Esophagus muscularis mucosa (tissue), 4 donors: ENCODE measurements around the gene IL17F. TPM values are rescaled to one million over a fixed set of nuclear protein-coding genes. Genes with fewer than 3 reads are reported as not detected.

Experiments used
- DNase-seq: peaks from one replicate; pipeline ENCODE4 v3.0.0-alpha.2; 2017; ENCODE audit errors: extremely low spot score
- H3K27ac ChIP-seq, 4 donors: fragments of 200-600 bp; sonication (generic); replicated peaks in 1 of 4; 1 replicate in 3 of 4; 2 replicates in 1 of 4; pipeline ENCODE4 v1.5.1; 2016 to 2019; ENCODE audit warnings: mild to moderate bottlenecking in 1 of 4
- H3K27me3 ChIP-seq, 4 donors: fragments of 200-600 bp; sonication (generic); one replicate each; pipeline versions ENCODE4 v1.5.1 to v1.6.0; 2016 to 2019
- H3K36me3 ChIP-seq, 4 donors: fragments of 200-600 bp; sonication (generic); one replicate each; pipeline ENCODE4 v1.5.1; 2016 to 2019
- H3K4me1 ChIP-seq, 4 donors: fragments of 200-600 bp; sonication (generic); one replicate each; pipeline ENCODE4 v1.5.1; 2016 to 2019
- H3K4me3 ChIP-seq, 4 donors: fragments of 200-600 bp; sonication (generic); 1 replicate in 2 of 4; 2 replicates in 2 of 4; pipeline ENCODE4 v1.5.1; 2016 to 2019; ENCODE audit warnings: mild to moderate bottlenecking in 4 of 4, moderate library complexity in 1 of 4
- H3K9me3 ChIP-seq, 4 donors: fragments of 200-600 bp; sonication (generic); 1 replicate in 3 of 4; 2 replicates in 1 of 4; pipeline ENCODE4 v1.5.1; 2016 to 2019
- CTCF ChIP-seq, 3 experiments: fragments of 200-600 bp in 2 of 3; fragments of 450-650 bp in 1 of 3; sonication (generic) in 2 of 3; IDR thresholded peaks; one replicate each; pipeline ENCODE4 v1.5.1; 2017 to 2019; ENCODE audit warnings: antibody characterized with exemption in 3 of 3, mild to moderate bottlenecking in 2 of 3, moderate library complexity in 1 of 3
- EP300 ChIP-seq: sonication (generic); formaldehyde crosslinking; IDR thresholded peaks from one replicate; pipeline ENCODE4 v1.6.1; 2017; ENCODE audit warnings: antibody characterized with exemption
- POLR2A ChIP-seq: fragments of 450-650 bp; IDR thresholded peaks from one replicate; pipeline ENCODE4 v1.6.1; 2017; ENCODE audit warnings: antibody characterized with exemption, moderate library complexity, mild to moderate bottlenecking, low read depth
- POLR2AphosphoS5 ChIP-seq, 2 donors: sonication (generic); formaldehyde crosslinking; IDR thresholded peaks; one replicate each; pipeline ENCODE4 v1.6.1; 2017; ENCODE audit warnings: antibody characterized with exemption in 2 of 2
- WGBS: methylation state at CpG from one replicate; pipeline ENCODE4 v1.1.5; 2018; 5-methylcytosine and 5-hydroxymethylcytosine counted together
- intact Hi-C: fragments of 100-400 bp; cut with DNase I; formaldehyde crosslinking; loops from one replicate; pipeline ENCODE4 v1.15.1; 2023
- total RNA-seq, 4 donors: library from RNA; depleted of rRNA; stranded (reverse); fragments of >200 nt; gene quantifications; one replicate each; pipeline versions ENCODE4 v1.1.0 to v1.2.1, GENCODE V29; 2016

The IL17F gene
- total RNA-seq, 4 donors from 2014 or later: not detected

GRCh38 chr6:52191824-52192223 lies 52.5 kb downstream of the IL17F start:
- intact Hi-C loops: no loop called here

GRCh38 chr6:52190409-52190808 lies 53.9 kb downstream of the IL17F start:
- no peaks in the 10 kb centered on the region for H3K9me3 ChIP-seq
- H3K4me1 ChIP-seq: no peaks in the 10 kb centered on the region
- H3K27me3 ChIP-seq: no peaks in the 10 kb centered on the region
- no peak overlapping the region for H3K27ac ChIP-seq
- WGBS: 71% methylated on average over 3 of the region's 3 CpGs
- no peak for TF ChIP-seq POLR2AphosphoS5 (IDR thresholded peaks at IDR 0.05)
- no peak for TF ChIP-seq POLR2A
- no peak for TF ChIP-seq EP300
- no peak for TF ChIP-seq CTCF (IDR thresholded peaks at IDR 0.05)
- no peaks in the 10 kb centered on the region for H3K36me3 ChIP-seq
- DNase-seq: no peak
- intact Hi-C loops: no loop called here
- H3K4me3 ChIP-seq: no peak overlapping the region

More at GRCh38 chr6:52191824-52192223, 52.5 kb downstream of the IL17F start:
- 65% methylated on average over 3 of the region's 3 CpGs for WGBS
- Histone ChIP-seq H3K4me1 (no peaks in the 10 kb centered on the region), H3K27ac (no peak overlapping the region), H3K4me3 (no peak overlapping the region), H3K9me3 (no peaks in the 10 kb centered on the region), H3K36me3 (no peaks in the 10 kb centered on the region), H3K27me3 (no peaks in the 10 kb centered on the region)
- no peak for TF ChIP-seq POLR2A
- no peak for TF ChIP-seq CTCF (IDR thresholded peaks at IDR 0.05)
- TF ChIP-seq POLR2AphosphoS5 (IDR thresholded peaks at IDR 0.05): no peak
- TF ChIP-seq EP300: no peak
- no peak for DNase-seq

- intact Hi-C loops: no loop called here
- Histone ChIP-seq H3K9me3 (no peaks in the 10 kb centered on the region), H3K27ac (no peak overlapping the region), H3K4me3 (no peak overlapping the region), H3K27me3 (no peaks in the 10 kb centered on the region), H3K4me1 (no peaks in the 10 kb centered on the region), H3K36me3 (no peaks in the 10 kb centered on the region)
- DNase-seq: no peak
- 98% methylated on average over 2 of the region's 2 CpGs for WGBS
- TF ChIP-seq CTCF (IDR thresholded peaks at IDR 0.05) (no peak), EP300 (no peak), POLR2AphosphoS5 (IDR thresholded peaks at IDR 0.05) (no peak), POLR2A (no peak)
These were observed 54.3 kb downstream of the IL17F start for GRCh38 chr6:52189974-52190373.

GRCh38 chr6:52187098-52187497 lies 57.2 kb downstream of the IL17F start:
- H3K9me3 ChIP-seq: no peaks in the 10 kb centered on the region
- H3K27ac ChIP-seq: no peak overlapping the region
- H3K36me3 ChIP-seq: no peaks in the 10 kb centered on the region
- no peaks in the 10 kb centered on the region for H3K27me3 ChIP-seq
- TF ChIP-seq EP300 (no peak), POLR2AphosphoS5 (IDR thresholded peaks at IDR 0.05) (no peak), POLR2A (no peak), CTCF (IDR thresholded peaks at IDR 0.05) (no peak)
- no peak overlapping the region for H3K4me3 ChIP-seq
- H3K4me1 ChIP-seq: no peaks in the 10 kb centered on the region
- no peak for DNase-seq
- WGBS: 86% methylated on average over 1 of the region's 1 CpG
- intact Hi-C loops: no loop called here

Other genes with a start within 250 kb of the IL17F start
- gene PKHD1, start 156.9 kb downstream of the IL17F start, total RNA-seq: under 1 TPM in 1 of 4 donors, not detected in 3; under 0.01 TPM
- gene IL17A, start 58.1 kb downstream of the IL17F start, total RNA-seq: not detected
- gene MCM3, start 40.2 kb upstream of the IL17F start, total RNA-seq: 10 to 100 TPM; 32.4 to 42.6 (median 41.1) TPM
- 10 to 100 TPM; 11.1 to 32.5 (median 14.2) TPM for gene PAQR8, start 117.7 kb upstream of the IL17F start, total RNA-seq
- gene EFHC1, start 175.8 kb upstream of the IL17F start, total RNA-seq: 10 to 100 TPM in 2 of 4 donors, 1 to 10 TPM in 2; 7.5 to 21.2 (median 10.2) TPM